Naive thymus-derived CD8-positive, alpha-beta T cell (primary cell): Measurements from ENCODE around the gene SGF29. TPM values are rescaled to one million over a fixed set of nuclear protein-coding genes. Genes with fewer than 3 reads are reported as not detected.
A peak's percentile ranks its signal among the peaks of the same experiment; 100 is the strongest.
"Not testable (repeated sequence)": the region's sequence is repeated elsewhere in the genome, so short reads cannot be mapped to it uniquely, and the experiment has no call there.

Experiments
- ATAC-seq, 2 donors: fragments of 150-1000 bp; cut with Tn5 transposase in 1 of 2; sonication (Bioruptor Pico), chemical (Tn5 transposase) in 1 of 2; 1 replicate in 1 of 2; 2 replicates in 1 of 2; pipeline ENCODE4 v1.10.0; 2021; ENCODE audit warnings: mild to moderate bottlenecking in 2 of 2, moderate library complexity in 2 of 2
- POLR2A ChIA-PET: fragments of 350-600 bp; sonication (Branson Sonifier 250); formaldehyde crosslinking; loops from one replicate; lab custom pipeline; 2021; ENCODE audit warnings: antibody characterized with exemption; lab: Charles Lee
- DNase-seq, 10 donors: peaks; one replicate each; pipeline versions ENCODE4 v3.0.0 to v3.0.0-alpha.2; 2020 to 2022
- H3K27ac Mint-ChIP-seq, 10 donors: one replicate each; pipeline ENCODE4 v1.8.0; 2020 to 2022; ENCODE audit warnings: mild to moderate bottlenecking in 10 of 10, mixed read lengths in 10 of 10, moderate library complexity in 4 of 10, inconsistent platforms in 1 of 10
- H3K27me3 Mint-ChIP-seq, 5 donors: one replicate each; pipeline ENCODE4 v1.8.0; 2021 to 2022; ENCODE audit warnings: mixed read lengths in 5 of 5
- H3K36me3 Mint-ChIP-seq, 3 donors: one replicate each; pipeline ENCODE4 v1.8.0; 2020 to 2022; ENCODE audit warnings: mixed read lengths in 3 of 3, mild to moderate bottlenecking in 2 of 3, inconsistent platforms in 1 of 3
- H3K4me1 Mint-ChIP-seq, 4 donors: one replicate each; pipeline ENCODE4 v1.8.0; 2021 to 2022; ENCODE audit warnings: mixed read lengths in 4 of 4
- H3K4me3 Mint-ChIP-seq, 10 donors: one replicate each; pipeline ENCODE4 v1.8.0; 2020 to 2022; ENCODE audit warnings: mild to moderate bottlenecking in 10 of 10, mixed read lengths in 10 of 10, moderate library complexity in 6 of 10, inconsistent platforms in 1 of 10
- H3K9me3 Mint-ChIP-seq, 9 donors: one replicate each; pipeline ENCODE4 v1.8.0; 2020 to 2022; ENCODE audit warnings: mixed read lengths in 9 of 9, mild to moderate bottlenecking in 3 of 9, inconsistent platforms in 1 of 9, moderate library complexity in 1 of 9
- polyA plus RNA-seq, 3 donors: library from polyadenylated mRNA; unstranded; fragments of 300-500 nt; fragmentation: Illumina TruSeq; gene quantifications; one replicate each; pipeline ENCODE4 v1.2.3, GENCODE V29; 2021
- total RNA-seq, 8 experiments: library from RNA in 2 of 8; stranded (reverse) in 2 of 8; gene quantifications; one replicate each; pipeline ENCODE4 v1.2.3 and lab custom pipeline; 2021 to 2026

The SGF29 gene
- total and polyA plus RNA-seq, 5 experiments from 2014 or later: 48.3 to 73.0 (median 68.3) TPM

- no peaks in the 10 kb centered on the region for H3K27me3 Mint-ChIP-seq
- peaks cover 0 to 4% (median 2%) of the 10 kb centered on the region in 3 donors for H3K36me3 Mint-ChIP-seq
- no peak for DNase-seq
- peak overlapping the region in 9 of 10 donors; percentile 31 to 88 (median 79) for H3K27ac Mint-ChIP-seq
- H3K4me1 Mint-ChIP-seq: peaks cover 23 to 46% (median 32%) of the 10 kb centered on the region in 4 donors
- ATAC-seq: no peak
- peak overlapping the region in 1 of 10 donors; percentile 19 for H3K4me3 Mint-ChIP-seq
- no peaks in the 10 kb centered on the region for H3K9me3 Mint-ChIP-seq
- POLR2A ChIA-PET: interaction anchor here (0.6 to 1.1 kb wide), 3 partner anchors 8 to 48 kb away, joined by 3 read pairs; partner anchors contain the start of gene APOBR
Observed at GRCh38 chr16:28537964-28538732, 15.6 kb upstream of the SGF29 start.

GRCh38 chr16:28538733-28539596 lies 14.8 kb upstream of the SGF29 start, which contains the start of gene NUPR1:
Gene NUPR1 (minus strand): TSS chr16:28538974. CDS start chr16:28538907, 67 bp downstream.
- Mint-ChIP-seq H3K4me1 (peaks cover 23 to 41% (median 28%) of the 10 kb centered on the region in 4 donors), H3K9me3 (no peaks in the 10 kb centered on the region), H3K4me3 (peak within 1 kb of the TSS in 1 of 10 donors; percentile 19), H3K27ac (peak within 1 kb of the TSS; percentile 11 to 88 (median 74)), H3K36me3 (peaks cover 0 to 4% (median 2%) of the 10 kb centered on the region in 3 donors), H3K27me3 (no peaks in the 10 kb centered on the region)
- ATAC-seq: no peak
- no peak for DNase-seq
- POLR2A ChIA-PET: interaction anchor here (0.6 to 1.0 kb wide), 2 partner anchors 9 to 49 kb away, joined by 3 read pairs; no protein-coding TSS in a partner anchor

GRCh38 chr16:28540346-28540745 lies 13.4 kb upstream of the SGF29 start:
- Mint-ChIP-seq H3K27me3 (no peaks in the 10 kb centered on the region), H3K9me3 (no peaks in the 10 kb centered on the region), H3K36me3 (no peaks in the 10 kb centered on the region), H3K4me1 (peaks cover 13 to 28% (median 14%) of the 10 kb centered on the region in 4 donors), H3K27ac (peak overlapping the region in 3 of 10 donors; percentile 1 to 56 (median 8)), H3K4me3 (no peak overlapping the region)
- POLR2A ChIA-PET: no interaction called here
- DNase-seq (no peak), ATAC-seq (no peak)

GRCh38 chr16:28542646-28543045 lies 11.1 kb upstream of the SGF29 start:
- Mint-ChIP-seq H3K27me3 (no peaks in the 10 kb centered on the region), H3K9me3 (no peaks in the 10 kb centered on the region), H3K4me1 (peaks cover 4 to 14% (median 7%) of the 10 kb centered on the region in 4 donors), H3K36me3 (no peaks in the 10 kb centered on the region), H3K4me3 (no peak overlapping the region), H3K27ac (peak overlapping the region in 2 of 10 donors; percentile 7 to 84)
- DNase-seq (no peak), ATAC-seq (no peak)
- POLR2A ChIA-PET: interaction anchor here (0.8 kb wide), 1 partner anchor 8 kb away, joined by 3 read pairs; no protein-coding TSS in a partner anchor

- H3K4me1 Mint-ChIP-seq: peaks cover 0 to 9% (median 6%) of the 10 kb centered on the region in 4 donors
- no peak for ATAC-seq
- POLR2A ChIA-PET: interaction anchor here (0.8 kb wide), 1 partner anchor 8 kb away, joined by 3 read pairs; no protein-coding TSS in a partner anchor
- no peaks in the 10 kb centered on the region for H3K27me3 Mint-ChIP-seq
- no peaks in the 10 kb centered on the region for H3K9me3 Mint-ChIP-seq
- H3K4me3 Mint-ChIP-seq: no peak overlapping the region
- DNase-seq: no peak
- H3K27ac Mint-ChIP-seq: peak overlapping the region in 1 of 10 donors; percentile 84
- H3K36me3 Mint-ChIP-seq: no peaks in the 10 kb centered on the region
Observed at GRCh38 chr16:28543072-28543471, 10.6 kb upstream of the SGF29 start.

- Mint-ChIP-seq H3K36me3 (no peaks in the 10 kb centered on the region), H3K4me1 (peaks cover 4 to 12% (median 10%) of the 10 kb centered on the region in 4 donors), H3K9me3 (no peaks in the 10 kb centered on the region), H3K27me3 (no peaks in the 10 kb centered on the region), H3K4me3 (no peak overlapping the region), H3K27ac (no peak overlapping the region)
- ATAC-seq (no peak), DNase-seq (no peak)
- POLR2A ChIA-PET: interaction anchor here (1.3 kb wide), 1 partner anchor 51 kb away, joined by 6 read pairs; the partner anchor contains the start of gene APOBR
Observed at GRCh38 chr16:28544998-28545397, 8.7 kb upstream of the SGF29 start.

GRCh38 chr16:28545964-28546363 lies 7.8 kb upstream of the SGF29 start:
- POLR2A ChIA-PET: interaction anchor here (0.6 to 4.0 kb wide), 2 partner anchors 29 to 52 kb away, joined by 3 to 21 read pairs; partner anchors contain the start of gene APOBR
- peaks cover 4 to 12% (median 10%) of the 10 kb centered on the region in 4 donors for H3K4me1 Mint-ChIP-seq
- ATAC-seq, H3K36me3 Mint-ChIP-seq, DNase-seq, H3K27me3 Mint-ChIP-seq, H3K27ac Mint-ChIP-seq, H3K9me3 Mint-ChIP-seq, H3K4me3 Mint-ChIP-seq: not testable (repeated sequence)

GRCh38 chr16:28546626-28547025 lies 7.1 kb upstream of the SGF29 start:
- no peaks in the 10 kb centered on the region for H3K9me3 Mint-ChIP-seq
- H3K36me3 Mint-ChIP-seq: no peaks in the 10 kb centered on the region
- peaks cover 4 to 12% (median 10%) of the 10 kb centered on the region in 4 donors for H3K4me1 Mint-ChIP-seq
- POLR2A ChIA-PET: interaction anchor here (4.0 kb wide), 1 partner anchor 53 kb away, joined by 21 read pairs; the partner anchor contains the start of gene APOBR
- DNase-seq: no peak
- no peak overlapping the region for H3K4me3 Mint-ChIP-seq
- no peaks in the 10 kb centered on the region for H3K27me3 Mint-ChIP-seq
- no peak for ATAC-seq
- H3K27ac Mint-ChIP-seq: peak overlapping the region in 1 of 10 donors; percentile 41

GRCh38 chr16:28548306-28548802 lies 5.4 kb upstream of the SGF29 start:
- no peak overlapping the region for H3K27ac Mint-ChIP-seq
- no peak overlapping the region for H3K4me3 Mint-ChIP-seq
- no peak for ATAC-seq
- POLR2A ChIA-PET: interaction anchor here (4.0 kb wide), 1 partner anchor 55 kb away, joined by 21 read pairs; the partner anchor contains the start of gene APOBR
- no peaks in the 10 kb centered on the region for H3K27me3 Mint-ChIP-seq
- peaks cover 4 to 11% (median 7%) of the 10 kb centered on the region in 4 donors for H3K4me1 Mint-ChIP-seq
- DNase-seq: no peak
- no peaks in the 10 kb centered on the region for H3K9me3 Mint-ChIP-seq
- no peaks in the 10 kb centered on the region for H3K36me3 Mint-ChIP-seq

GRCh38 chr16:28549301-28549899 lies 4.3 kb upstream of the SGF29 start:
- POLR2A ChIA-PET: interaction anchor here (0.6 to 4.0 kb wide), 3 partner anchors 19 to 58 kb away, joined by 3 to 21 read pairs (median 5); partner anchors contain the start of genes APOBR and CLN3
- Mint-ChIP-seq H3K4me1 (peaks cover 6 to 16% (median 9%) of the 10 kb centered on the region in 4 donors), H3K4me3 (peak overlapping the region in 1 of 10 donors; percentile 33), H3K36me3 (no peaks in the 10 kb centered on the region), H3K27ac (peak overlapping the region in 6 of 10 donors; percentile 1 to 77 (median 38)), H3K9me3 (no peaks in the 10 kb centered on the region), H3K27me3 (no peaks in the 10 kb centered on the region)
- ATAC-seq (no peak), DNase-seq (peak in 5 of 10 donors; percentile 9 to 51 (median 19))

GRCh38 chr16:28554634-28555423 lies 1.1 kb downstream of the SGF29 start:
- Mint-ChIP-seq H3K4me1 (peaks cover 14 to 51% (median 46%) of the 10 kb centered on the region in 4 donors), H3K9me3 (no peaks in the 10 kb centered on the region), H3K36me3 (peaks cover 5 to 32% (median 19%) of the 10 kb centered on the region in 3 donors), H3K27ac (peak overlapping the region; percentile 80 to 98 (median 92)), H3K27me3 (no peaks in the 10 kb centered on the region), H3K4me3 (peak overlapping the region; percentile 81 to 93 (median 90))
- POLR2A ChIA-PET: interaction anchor here (0.8 to 2.3 kb wide), 9 partner anchors 20 to 277 kb away, joined by 3 to 20 read pairs (median 5); partner anchors contain the start of genes APOBR, ATXN2L, CLN3 and SULT1A1
- no peak for DNase-seq
- ATAC-seq: no peak
